RWPE1 (cell line): ENCODE data around the gene MPDZ.
A peak's percentile ranks its signal among the peaks of the same experiment; 100 is the strongest.

ENCODE experiments used
- CTCF ChIA-PET: fragments of 350-600 bp; sonication (Branson Sonifier 250); formaldehyde crosslinking; extraction: SDS; loops from one replicate; lab custom pipeline; 2021; lab: Yijun Ruan, JAX
- POLR2A ChIA-PET: fragments of 400-600 bp; formaldehyde crosslinking; extraction: SDS; loops from one replicate; lab custom pipeline; 2020; ENCODE audit warnings: antibody characterized with exemption; ENCODE audit not compliant: low non-redundant PET; lab: Yijun Ruan, JAX
- DNase-seq: peaks from one replicate; pipeline ENCODE4 v3.0.0; 2012; ENCODE audit warnings: low spot score
- H3K27ac ChIP-seq: fragments of 450-650 bp; 2 replicates; pipeline ENCODE4 v1.5.1; 2017
- CTCF ChIP-seq: fragments of 450-650 bp; conservative IDR thresholded peaks from 2 replicates; pipeline ENCODE4 v1.5.1; 2017; ENCODE audit warnings: low read depth, mild to moderate bottlenecking

Gene MPDZ

GRCh38 chr9:13279284-13280141 is at the start of gene MPDZ:
MPDZ (minus strand) TSS chr9:13279692; CDS start chr9:13250315, 29,377 bp downstream.
- ChIA-PET POLR2A (no interaction called here), CTCF (no interaction called here)
- TF ChIP-seq CTCF: no peak
- DNase-seq: peak; percentile 55
- H3K27ac ChIP-seq: peak within 1 kb of the TSS; percentile 28; the same call in 1 of the 2 replicates

- DNase-seq: no peak
- ChIA-PET CTCF (no interaction called here), POLR2A (no interaction called here)
- H3K27ac ChIP-seq: no peak overlapping the region
- TF ChIP-seq CTCF: no peak
Observed at GRCh38 chr9:13324988-13325387, 45.5 kb upstream of the MPDZ start.

GRCh38 chr9:13322828-13323550 is 43.5 kb upstream of the MPDZ start:
- no peak for DNase-seq
- TF ChIP-seq CTCF: no peak
- POLR2A ChIA-PET: no interaction called here
- CTCF ChIA-PET: no interaction called here
- no peak overlapping the region for H3K27ac ChIP-seq

GRCh38 chr9:13318027-13318426 is 38.5 kb upstream of the MPDZ start:
- TF ChIP-seq CTCF: no peak
- DNase-seq: no peak
- CTCF ChIA-PET: interaction anchor here (0.9 kb wide), 1 partner anchor 34 kb away, joined by 5 read pairs; no protein-coding TSS in a partner anchor
- no peak overlapping the region for H3K27ac ChIP-seq
- POLR2A ChIA-PET: no interaction called here

GRCh38 chr9:13296972-13297371 is 17.5 kb upstream of the MPDZ start:
- POLR2A ChIA-PET: no interaction called here
- DNase-seq: no peak
- H3K27ac ChIP-seq: no peak overlapping the region
- CTCF ChIA-PET: no interaction called here
- no peak for TF ChIP-seq CTCF

- no peak for TF ChIP-seq CTCF
- POLR2A ChIA-PET: no interaction called here
- DNase-seq: no peak
- H3K27ac ChIP-seq: no peak overlapping the region
- CTCF ChIA-PET: no interaction called here
Observed at GRCh38 chr9:13295556-13295955, 16.1 kb upstream of the MPDZ start.
